SK-N-SH (cell line): Measurements from ENCODE around the gene MAGI2.

Source experiments
- EP300 ChIP-seq, 2 experiments: IDR thresholded peaks; 2 replicates each; pipeline versions ENCODE4 v1.4.0 to v1.6.1; 2012; ENCODE audit warnings: borderline replicate concordance in 1 of 2, low read depth in 1 of 2, low read length in 1 of 2
- FOXJ3 ChIP-seq: sonication (generic); formaldehyde crosslinking; IDR thresholded peaks from 2 replicates; pipeline ENCODE4 v1.5.1; 2020; ENCODE audit warnings: mild to moderate bottlenecking, missing genetic modification reagents
- NFIC ChIP-seq: IDR thresholded peaks from 2 replicates; pipeline ENCODE4 v1.4.0; 2012; ENCODE audit warnings: borderline replicate concordance
- POLR2AphosphoS5 ChIP-seq: IDR thresholded peaks from 2 replicates; pipeline ENCODE4 v1.6.1; 2012; ENCODE audit warnings: low read depth, low read length
- RXRA ChIP-seq: IDR thresholded peaks from 2 replicates; pipeline ENCODE4 v1.4.0; 2012; ENCODE audit warnings: low read depth, mild to moderate bottlenecking, borderline replicate concordance
- SIN3A ChIP-seq: IDR thresholded peaks from 2 replicates; pipeline ENCODE4 v1.6.1; 2012; ENCODE audit warnings: low read depth, mild to moderate bottlenecking, low read length, moderate library complexity, borderline replicate concordance
- SMC3 ChIP-seq: IDR thresholded peaks from 2 replicates; pipeline ENCODE4 v1.6.1; 2012; ENCODE audit warnings: low read depth, low read length, improper control_type of control experiment
- TF ChIP-seq, protein P1 (sequence below): IDR thresholded peaks from 2 replicates; pipeline ENCODE4 v1.4.0; 2012; ENCODE audit warnings: low read depth
- TF ChIP-seq, protein P2 (sequence below): fragments of 200-600 bp; sonication (generic); IDR thresholded peaks from 2 replicates; pipeline ENCODE4 v1.6.1; 2017; ENCODE audit warnings: antibody characterized with exemption, mild to moderate bottlenecking, moderate library complexity
- TF ChIP-seq, protein P3 (sequence below): IDR thresholded peaks from 2 replicates; pipeline ENCODE4 v1.4.0; 2012; ENCODE audit warnings: low read depth, borderline replicate concordance

DNA sequence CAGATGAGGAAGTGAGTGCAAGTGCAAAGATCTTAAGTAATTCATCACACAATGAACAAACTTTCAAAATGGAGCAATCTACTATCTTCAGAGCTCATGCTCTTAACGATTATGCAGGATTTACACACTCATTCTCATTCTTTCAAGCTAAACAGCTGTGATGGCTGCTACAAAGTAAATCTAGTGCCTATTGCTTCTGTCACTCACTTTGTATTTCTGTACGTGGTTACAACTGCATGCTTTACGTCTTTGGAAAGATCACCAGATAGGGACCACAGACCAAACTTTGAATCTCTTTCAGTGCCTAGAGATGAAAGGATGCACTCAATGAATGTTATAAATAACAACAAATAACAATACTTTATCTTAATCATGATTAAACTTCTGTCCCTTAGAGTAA lies 194.6 kb downstream of the MAGI2 start:
- TF ChIP-seq, protein P1, sequence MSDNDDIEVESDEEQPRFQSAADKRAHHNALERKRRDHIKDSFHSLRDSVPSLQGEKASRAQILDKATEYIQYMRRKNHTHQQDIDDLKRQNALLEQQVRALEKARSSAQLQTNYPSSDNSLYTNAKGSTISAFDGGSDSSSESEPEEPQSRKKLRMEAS: no peak
- TF ChIP-seq POLR2AphosphoS5 (no peak), SMC3 (no peak), NFIC (no peak), FOXJ3 (CRISPR knock-in tag) (no peak), EP300 (IDR thresholded peaks at IDR 0.05; ENCODE audit: borderline replicate concordance in 1 of 2, low read depth in 1 of 2, low read length in 1 of 2) (no peak), SIN3A (no peak), RXRA (no peak)
- TF ChIP-seq, protein P2, sequence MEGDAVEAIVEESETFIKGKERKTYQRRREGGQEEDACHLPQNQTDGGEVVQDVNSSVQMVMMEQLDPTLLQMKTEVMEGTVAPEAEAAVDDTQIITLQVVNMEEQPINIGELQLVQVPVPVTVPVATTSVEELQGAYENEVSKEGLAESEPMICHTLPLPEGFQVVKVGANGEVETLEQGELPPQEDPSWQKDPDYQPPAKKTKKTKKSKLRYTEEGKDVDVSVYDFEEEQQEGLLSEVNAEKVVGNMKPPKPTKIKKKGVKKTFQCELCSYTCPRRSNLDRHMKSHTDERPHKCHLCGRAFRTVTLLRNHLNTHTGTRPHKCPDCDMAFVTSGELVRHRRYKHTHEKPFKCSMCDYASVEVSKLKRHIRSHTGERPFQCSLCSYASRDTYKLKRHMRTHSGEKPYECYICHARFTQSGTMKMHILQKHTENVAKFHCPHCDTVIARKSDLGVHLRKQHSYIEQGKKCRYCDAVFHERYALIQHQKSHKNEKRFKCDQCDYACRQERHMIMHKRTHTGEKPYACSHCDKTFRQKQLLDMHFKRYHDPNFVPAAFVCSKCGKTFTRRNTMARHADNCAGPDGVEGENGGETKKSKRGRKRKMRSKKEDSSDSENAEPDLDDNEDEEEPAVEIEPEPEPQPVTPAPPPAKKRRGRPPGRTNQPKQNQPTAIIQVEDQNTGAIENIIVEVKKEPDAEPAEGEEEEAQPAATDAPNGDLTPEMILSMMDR: no peak
- TF ChIP-seq, protein P3, sequence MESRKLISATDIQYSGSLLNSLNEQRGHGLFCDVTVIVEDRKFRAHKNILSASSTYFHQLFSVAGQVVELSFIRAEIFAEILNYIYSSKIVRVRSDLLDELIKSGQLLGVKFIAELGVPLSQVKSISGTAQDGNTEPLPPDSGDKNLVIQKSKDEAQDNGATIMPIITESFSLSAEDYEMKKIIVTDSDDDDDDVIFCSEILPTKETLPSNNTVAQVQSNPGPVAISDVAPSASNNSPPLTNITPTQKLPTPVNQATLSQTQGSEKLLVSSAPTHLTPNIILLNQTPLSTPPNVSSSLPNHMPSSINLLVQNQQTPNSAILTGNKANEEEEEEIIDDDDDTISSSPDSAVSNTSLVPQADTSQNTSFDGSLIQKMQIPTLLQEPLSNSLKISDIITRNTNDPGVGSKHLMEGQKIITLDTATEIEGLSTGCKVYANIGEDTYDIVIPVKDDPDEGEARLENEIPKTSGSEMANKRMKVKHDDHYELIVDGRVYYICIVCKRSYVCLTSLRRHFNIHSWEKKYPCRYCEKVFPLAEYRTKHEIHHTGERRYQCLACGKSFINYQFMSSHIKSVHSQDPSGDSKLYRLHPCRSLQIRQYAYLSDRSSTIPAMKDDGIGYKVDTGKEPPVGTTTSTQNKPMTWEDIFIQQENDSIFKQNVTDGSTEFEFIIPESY: no peak
